Parathyroid adenoma (tissue), 2 donors: ENCODE data around the gene ROBO1.

Source experiments
- H2AFZ ChIP-seq: fragments of 300-600 bp; sonication (generic); one replicate; pipeline ENCODE4 v1.7.0; 2017; ENCODE audit warnings: antibody characterized with exemption, mild to moderate bottlenecking
- H3K27ac ChIP-seq: fragments of 300-600 bp; sonication (generic); one replicate; pipeline ENCODE4 v1.7.0; 2017
- H3K27me3 ChIP-seq: fragments of 300-600 bp; sonication (generic); one replicate; pipeline ENCODE4 v1.7.0; 2017; ENCODE audit warnings: low read length; ENCODE audit not compliant: control insufficient read depth, insufficient read depth
- H3K36me3 ChIP-seq: fragments of 300-600 bp; sonication (generic); one replicate; pipeline ENCODE4 v1.7.0; 2017; ENCODE audit warnings: low read length; ENCODE audit not compliant: control insufficient read depth, insufficient read depth
- H3K4me1 ChIP-seq: fragments of 300-600 bp; sonication (generic); one replicate; pipeline ENCODE4 v1.7.0; 2017; ENCODE audit warnings: control low read depth
- H3K4me2 ChIP-seq: fragments of 300-600 bp; sonication (generic); one replicate; pipeline ENCODE4 v1.7.0; 2017; ENCODE audit warnings: low read length
- H3K4me3 ChIP-seq: fragments of 300-600 bp; sonication (generic); one replicate; pipeline ENCODE4 v1.7.0; 2017; ENCODE audit warnings: low read depth, low read length
- H3K79me2 ChIP-seq: fragments of 300-600 bp; sonication (generic); one replicate; pipeline ENCODE4 v1.7.0; 2017; ENCODE audit warnings: control low read depth
- H3K9ac ChIP-seq: fragments of 300-600 bp; sonication (generic); one replicate; pipeline ENCODE4 v1.7.0; 2017; ENCODE audit warnings: mild to moderate bottlenecking
- H3K9me3 ChIP-seq: fragments of 300-600 bp; sonication (generic); one replicate; pipeline ENCODE4 v1.7.0; 2017; ENCODE audit warnings: low read length; ENCODE audit not compliant: control insufficient read depth
- TF ChIP-seq, protein P1 (sequence below): fragments of 300-600 bp; sonication (generic); IDR thresholded peaks from one replicate; pipeline ENCODE4 v1.7.0; 2017; ENCODE audit warnings: antibody characterized with exemption, mild to moderate bottlenecking
- donor health status: primary hyperparathyroidism.

The ROBO1 gene

GRCh38 chr3:78570496-78570895 is 1197.3 kb downstream of the ROBO1 start:
- H3K36me3 ChIP-seq = no peaks in the 10 kb centered on the region
- TF ChIP-seq, protein P1, sequence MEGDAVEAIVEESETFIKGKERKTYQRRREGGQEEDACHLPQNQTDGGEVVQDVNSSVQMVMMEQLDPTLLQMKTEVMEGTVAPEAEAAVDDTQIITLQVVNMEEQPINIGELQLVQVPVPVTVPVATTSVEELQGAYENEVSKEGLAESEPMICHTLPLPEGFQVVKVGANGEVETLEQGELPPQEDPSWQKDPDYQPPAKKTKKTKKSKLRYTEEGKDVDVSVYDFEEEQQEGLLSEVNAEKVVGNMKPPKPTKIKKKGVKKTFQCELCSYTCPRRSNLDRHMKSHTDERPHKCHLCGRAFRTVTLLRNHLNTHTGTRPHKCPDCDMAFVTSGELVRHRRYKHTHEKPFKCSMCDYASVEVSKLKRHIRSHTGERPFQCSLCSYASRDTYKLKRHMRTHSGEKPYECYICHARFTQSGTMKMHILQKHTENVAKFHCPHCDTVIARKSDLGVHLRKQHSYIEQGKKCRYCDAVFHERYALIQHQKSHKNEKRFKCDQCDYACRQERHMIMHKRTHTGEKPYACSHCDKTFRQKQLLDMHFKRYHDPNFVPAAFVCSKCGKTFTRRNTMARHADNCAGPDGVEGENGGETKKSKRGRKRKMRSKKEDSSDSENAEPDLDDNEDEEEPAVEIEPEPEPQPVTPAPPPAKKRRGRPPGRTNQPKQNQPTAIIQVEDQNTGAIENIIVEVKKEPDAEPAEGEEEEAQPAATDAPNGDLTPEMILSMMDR = no peak
- H3K27me3 ChIP-seq = no peaks in the 10 kb centered on the region
- H3K9me3 ChIP-seq = no peaks in the 10 kb centered on the region
- H3K79me2 ChIP-seq = no peaks in the 10 kb centered on the region
- H2AFZ ChIP-seq = no peak overlapping the region
- no peaks in the 10 kb centered on the region for H3K4me1 ChIP-seq
- no peak overlapping the region for H3K9ac ChIP-seq
- no peak overlapping the region for H3K4me2 ChIP-seq
- no peak overlapping the region for H3K27ac ChIP-seq
- no peak overlapping the region for H3K4me3 ChIP-seq

GRCh38 chr3:78569804-78570203 is 1198.0 kb downstream of the ROBO1 start:
- Histone ChIP-seq H3K27me3 (no peaks in the 10 kb centered on the region), H3K4me1 (no peaks in the 10 kb centered on the region), H3K36me3 (no peaks in the 10 kb centered on the region), H3K4me3 (no peak overlapping the region), H2AFZ (peak overlapping the region; percentile 54), H3K79me2 (no peaks in the 10 kb centered on the region), H3K27ac (no peak overlapping the region), H3K9me3 (no peaks in the 10 kb centered on the region), H3K4me2 (no peak overlapping the region), H3K9ac (no peak overlapping the region)
- TF ChIP-seq, protein P1 = no peak

GRCh38 chr3:78565712-78566111 is 1202.1 kb downstream of the ROBO1 start:
- Histone ChIP-seq H3K27me3 (no peaks in the 10 kb centered on the region), H3K9me3 (no peaks in the 10 kb centered on the region), H3K27ac (no peak overlapping the region), H3K4me3 (no peak overlapping the region), H3K36me3 (no peaks in the 10 kb centered on the region), H3K79me2 (no peaks in the 10 kb centered on the region), H3K4me2 (no peak overlapping the region), H3K4me1 (no peaks in the 10 kb centered on the region), H3K9ac (no peak overlapping the region), H2AFZ (no peak overlapping the region)
- TF ChIP-seq, protein P1 = no peak

GRCh38 chr3:78562328-78562727 is 1205.5 kb downstream of the ROBO1 start:
- Histone ChIP-seq H3K9ac (no peak overlapping the region), H3K4me3 (no peak overlapping the region), H3K9me3 (no peaks in the 10 kb centered on the region), H2AFZ (no peak overlapping the region), H3K27ac (no peak overlapping the region), H3K36me3 (no peaks in the 10 kb centered on the region), H3K27me3 (no peaks in the 10 kb centered on the region), H3K4me1 (no peaks in the 10 kb centered on the region), H3K79me2 (no peaks in the 10 kb centered on the region), H3K4me2 (no peak overlapping the region)
- TF ChIP-seq, protein P1 = no peak
